Measurements from ENCODE around the gene RPL29. TPM values are rescaled to one million over a fixed set of nuclear protein-coding genes. Genes with fewer than 3 reads are reported as not detected.

The RPL29 gene
- total and polyA plus RNA-seq, 2 of the 8 experiments (the other 6 are each of a cell fraction or from before 2014, with no cell fraction given), result 1,467 to 2,660 TPM

DNA sequence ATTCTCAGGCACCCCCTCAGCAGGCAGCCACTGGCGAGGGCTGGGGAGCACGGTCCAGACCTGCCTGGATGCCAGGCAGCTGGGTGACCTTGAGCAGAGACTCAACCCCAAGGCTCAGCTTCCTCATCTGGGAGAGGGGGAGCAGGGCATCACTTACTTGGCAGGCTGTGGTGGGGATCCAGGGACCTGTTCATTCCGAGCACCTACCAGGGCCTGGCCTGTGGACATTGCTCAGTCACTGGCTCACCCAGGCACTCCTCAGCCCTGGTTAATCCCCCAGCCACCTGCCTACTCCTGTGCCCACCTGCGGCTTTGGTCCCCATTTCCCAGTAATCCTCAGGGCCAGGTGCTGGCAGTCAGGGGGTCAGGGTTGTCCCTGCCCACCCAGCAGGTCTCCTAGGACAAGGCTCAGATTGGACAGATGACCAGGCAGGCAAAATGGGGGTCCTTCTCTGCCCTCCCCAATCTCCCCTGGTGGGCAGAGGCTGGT, 9.3 kb upstream of the RPL29 start:
- H2BK20ac ChIP-seq (ENCODE audit: low read length), result peak overlapping the region; percentile 93; the same call in 1 of the 2 replicates
- H3K56ac ChIP-seq (replicated peaks; ENCODE audit: insufficient read length, low read depth, low read length), result peak overlapping the region; percentile 22
- no peaks in the 10 kb centered on the region for H4K20me1 ChIP-seq (replicated peaks in 1 of 2; ENCODE audit: control insufficient read depth in 1 of 2, insufficient read depth in 2 of 2, low read length in 2 of 2)
- no peak overlapping the region for H3K9ac ChIP-seq (replicated peaks in 1 of 4; ENCODE audit: extremely low read depth in 1 of 4, low read depth in 3 of 4, low read length in 3 of 4)
- H3K4me1 ChIP-seq (replicated peaks in 1 of 4; ENCODE audit: control insufficient read depth in 3 of 4, insufficient read depth in 4 of 4, low read length in 3 of 4), result peaks cover 8 to 48% (median 34%) of the 10 kb centered on the region in 4 experiments
- peak overlapping the region; percentile 85 for H2BK5ac ChIP-seq (ENCODE audit: low read depth, low read length)
- DNase-seq (ENCODE audit: low read depth in 1 of 2, low spot score in 2 of 2) (no peak), FAIRE-seq (no peak)
- no peak for TF ChIP-seq RFX5 (IDR thresholded peaks at IDR 0.05; ENCODE audit: borderline replicate concordance, low read depth, low read length)
- no peak for TF ChIP-seq RBBP5 (IDR thresholded peaks at IDR 0.05; ENCODE audit: borderline replicate concordance, low read depth, low read length)
- TF ChIP-seq, protein P1, sequence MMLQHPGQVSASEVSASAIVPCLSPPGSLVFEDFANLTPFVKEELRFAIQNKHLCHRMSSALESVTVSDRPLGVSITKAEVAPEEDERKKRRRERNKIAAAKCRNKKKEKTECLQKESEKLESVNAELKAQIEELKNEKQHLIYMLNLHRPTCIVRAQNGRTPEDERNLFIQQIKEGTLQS (IDR thresholded peaks at IDR 0.05; ENCODE audit: insufficient read depth, low read depth, low read length), result no peak
- no peak for TF ChIP-seq TAF7 (optimal IDR thresholded peaks at IDR 0.05; ENCODE audit: borderline replicate concordance, low read depth, low read length)
- TF ChIP-seq SRF (IDR thresholded peaks at IDR 0.05; ENCODE audit: low read depth, low read length), result no peak
- TF ChIP-seq FOSL1 (IDR thresholded peaks at IDR 0.05; ENCODE audit: insufficient read depth, low read depth, low read length), result no peak
- TF ChIP-seq ZNF274 (IDR thresholded peaks at IDR 0.05; ENCODE audit: borderline replicate concordance, extremely low read depth, low read length), result no peak
- H3K4me2 ChIP-seq (ENCODE audit: insufficient read depth in 1 of 2, low read depth in 2 of 2, low read length in 2 of 2), result peak overlapping the region; percentile 67 to 73
- ChIA-PET POLR2A (ENCODE audit: partially characterized antibody) (interaction anchor here (0.8 to 7.2 kb wide), 12 partner anchors 10 to 115 kb away, joined by 3 to 95 read pairs (median 4); partner anchors contain the start of genes ACY1, DUSP7 and RPL29), CTCF (ENCODE audit: partially characterized antibody) (interaction anchor here (0.8 to 24.7 kb wide), 42 partner anchors 9 to 382 kb away, joined by 3 to 984 read pairs (median 6); partner anchors contain the start of genes ABHD14B, ACY1, DUSP7 and RPL29)
- H4K8ac ChIP-seq (ENCODE audit: extremely low read depth, insufficient read depth, low read length), result no peak overlapping the region; the same call in 1 of the 2 replicates
- no peaks in the 10 kb centered on the region; a peak in 2 of 7 replicates for H3K27me3 ChIP-seq (replicated peaks in 1 of 4; ENCODE audit: control insufficient read depth in 3 of 4, extremely low read depth in 1 of 4, insufficient read depth in 3 of 4, low read length in 3 of 4)
- H4K91ac ChIP-seq (replicated peaks; ENCODE audit: insufficient read length, low read length), result peak overlapping the region; percentile 89
- no peaks in the 10 kb centered on the region for H3K79me1 ChIP-seq (ENCODE audit: low read depth, low read length)
- H3K9me3 ChIP-seq (ENCODE audit: insufficient read depth in 2 of 2, low read depth in 1 of 2, low read length in 1 of 2), result no peaks in the 10 kb centered on the region
- H2AFZ ChIP-seq (ENCODE audit: low read length), result no peak overlapping the region
- H3K4ac ChIP-seq (replicated peaks; ENCODE audit: insufficient read length, low read depth, low read length), result peak overlapping the region; percentile 91
- peak overlapping the region in 3 of 4 experiments; percentile 17 to 39 (median 17); a peak in 4 of 8 replicates for H3K4me3 ChIP-seq (ENCODE audit: extremely low read depth in 1 of 4, insufficient read depth in 2 of 4, low read depth in 3 of 4, low read length in 4 of 4)
- H3K23me2 ChIP-seq (ENCODE audit: low read depth, low read length), result peaks cover 3% of the 10 kb centered on the region; the same call in 1 of the 2 replicates
- H3K14ac ChIP-seq (ENCODE audit: insufficient read length), result no peak overlapping the region
- H3K23ac ChIP-seq (ENCODE audit: insufficient read length), result no peak overlapping the region
- peak overlapping the region; percentile 3 for H4K5ac ChIP-seq (ENCODE audit: insufficient read length, low read depth, low read length)
- H3K27ac ChIP-seq (ENCODE audit: low read depth, low read length), result no peak overlapping the region
- no peaks in the 10 kb centered on the region for H3K79me2 ChIP-seq (ENCODE audit: control insufficient read depth in 1 of 2, insufficient read depth in 2 of 2, low read length in 2 of 2)
- H2BK120ac ChIP-seq (replicated peaks; ENCODE audit: low read depth, low read length), result peak overlapping the region; percentile 44
- peak overlapping the region; percentile 98 for H3K18ac ChIP-seq (ENCODE audit: extremely low read depth, low read length)
- H2AK5ac ChIP-seq (ENCODE audit: low read depth, low read length), result no peak overlapping the region
- 73% methylated on average over 4 of the region's 4 CpGs; no CpG with 5 or more reads in 1 of the 2 experiments for WGBS, 2 experiments (ENCODE audit: extremely low coverage in 1 of 2, insufficient coverage in 1 of 2, insufficient read length in 1 of 2, insufficient replicate concordance in 2 of 2, low coverage in 1 of 2, low lambda C conversion rate in 2 of 2, missing lambda C conversion rate in 1 of 2)
- H3K36me3 ChIP-seq (ENCODE audit: control insufficient read depth in 2 of 4, insufficient read depth in 4 of 4, low read length in 3 of 4), result no peaks in the 10 kb centered on the region
- peak overlapping the region; percentile 94; the same call in 1 of the 2 replicates for H2BK12ac ChIP-seq (ENCODE audit: low read depth, low read length)
- H2BK15ac ChIP-seq (ENCODE audit: low read length), result peak overlapping the region; percentile 92; the same call in 1 of the 2 replicates
